Endothelial cell of umbilical vein (primary cell): ENCODE results near the gene MBTPS2.

Experiments
- CTCF ChIP-seq, 2 donors: IDR thresholded peaks; 1 replicate in 1 of 2; 2 replicates in 1 of 2; pipeline ENCODE4 v1.5.1; 2011; ENCODE audit warnings: low read length in 2 of 2, mild to moderate bottlenecking in 2 of 2, moderate library complexity in 2 of 2, control low read depth in 1 of 2, inconsistent platforms in 1 of 2, low read depth in 1 of 2; ENCODE audit not compliant: insufficient read depth in 1 of 2; ENCODE audit errors: extremely low read depth in 1 of 2
- EZH2 ChIP-seq: IDR thresholded peaks from 2 replicates; pipeline ENCODE4 v1.6.1; 2012; ENCODE audit warnings: borderline replicate concordance, low read depth, mild to moderate bottlenecking, moderate library complexity, low read length, inconsistent platforms; ENCODE audit not compliant: severe bottlenecking

- TF ChIP-seq EZH2 (no peak), CTCF (IDR thresholded peaks at IDR 0.05; ENCODE audit: extremely low read depth in 1 of 2, insufficient read depth in 1 of 2, low read depth in 1 of 2, low read length in 2 of 2) (no peak)
These were observed 72.8 kb downstream of the MBTPS2 start for GRCh38 chrX:21912220-21912619.
